ENCODE measurements around the gene TTC22. TPM values are rescaled to one million over a fixed set of nuclear protein-coding genes. Genes with fewer than 3 reads are reported as not detected.

TTC22 gene
- total RNA-seq, 1 experiment from 2014 or later, result 1.8 TPM

GRCh38 chr1:54754045-54754444 is 47.1 kb downstream of the TTC22 start:
- intact Hi-C loops (cut with micrococcal nuclease), result no loop called here
- Histone ChIP-seq H3K9ac (ENCODE audit: low read length) (no peak overlapping the region), H3K9me3 (ENCODE audit: control insufficient read depth in 1 of 2, insufficient read depth in 1 of 2, low read depth in 1 of 2, low read length in 2 of 2) (no peaks in the 10 kb centered on the region), H3K27ac (ENCODE audit: low read depth, low read length) (no peak overlapping the region), H3K79me2 (ENCODE audit: insufficient read depth, low read length) (no peaks in the 10 kb centered on the region), H3K4me3 (replicated peaks in 1 of 2; ENCODE audit: low read depth in 1 of 2, low read length in 2 of 2) (no peak overlapping the region), H3K9me2 (ENCODE audit: insufficient read depth) (no peaks in the 10 kb centered on the region), H3K27me3 (ENCODE audit: insufficient read depth, low read length) (no peaks in the 10 kb centered on the region), H3K4me2 (ENCODE audit: low read length) (no peak overlapping the region), H3K36me3 (ENCODE audit: control insufficient read depth in 1 of 2, insufficient read depth in 2 of 2, low read length in 2 of 2) (peaks cover 5 to 12% of the 10 kb centered on the region in 2 experiments; a peak in 2 of 4 replicates), H3K4me1 (ENCODE audit: control insufficient read depth in 1 of 2, insufficient read depth in 2 of 2, low read length in 2 of 2) (no peaks in the 10 kb centered on the region), H4K20me1 (ENCODE audit: insufficient read depth) (no peaks in the 10 kb centered on the region), H2AFZ (ENCODE audit: low read depth, low read length, poor library complexity, severe bottlenecking) (no peak overlapping the region)
- DNase-seq (ENCODE audit: low read depth, low spot score), result no peak
- no peak for TF ChIP-seq EGR1 (IDR thresholded peaks at IDR 0.05; ENCODE audit: low read depth)
- no peak for TF ChIP-seq POLR2AphosphoS5 (IDR thresholded peaks at IDR 0.05; ENCODE audit: low read depth, low read length)
- no peak for TF ChIP-seq FOSL1 (IDR thresholded peaks at IDR 0.05; ENCODE audit: low read depth)
- no peak for TF ChIP-seq SP1 (IDR thresholded peaks at IDR 0.05; ENCODE audit: low read depth)
- no peak for TF ChIP-seq ATF3 (IDR thresholded peaks at IDR 0.05)
- TF ChIP-seq RAD21 (IDR thresholded peaks at IDR 0.05; ENCODE audit: low read depth), result no peak
- no peak for TF ChIP-seq CTCF (IDR thresholded peaks at IDR 0.05 in 2 of 3, conservative IDR thresholded peaks at IDR 0.05 in 1 of 3; ENCODE audit: borderline replicate concordance in 1 of 3, insufficient read depth in 1 of 3, low read depth in 2 of 3, low read length in 2 of 3)
- TF ChIP-seq JUND (IDR thresholded peaks at IDR 0.05), result no peak
- no peak for TF ChIP-seq EZH2phosphoT487 (IDR thresholded peaks at IDR 0.05; ENCODE audit: borderline replicate concordance)
- ATAC-seq, result no peak
- BruUV-seq (replicated peaks), result no TSS peak
- POLR2A ChIA-PET, result no interaction called here
- CTCF ChIA-PET, result no interaction called here
- RAD21 ChIA-PET (ENCODE audit: low non-redundant PET in 1 of 2, low total read pairs in 2 of 2, uncharacterized antibody in 2 of 2, unreplicated experiment in 2 of 2), result no interaction called here

GRCh38 chr1:54751426-54751825 is 49.7 kb downstream of the TTC22 start:
- Histone ChIP-seq H3K9ac (ENCODE audit: low read length) (no peak overlapping the region), H3K4me2 (ENCODE audit: low read length) (no peak overlapping the region), H3K9me3 (ENCODE audit: control insufficient read depth in 1 of 2, insufficient read depth in 1 of 2, low read depth in 1 of 2, low read length in 2 of 2) (no peaks in the 10 kb centered on the region), H2AFZ (ENCODE audit: low read depth, low read length, poor library complexity, severe bottlenecking) (no peak overlapping the region), H3K79me2 (ENCODE audit: insufficient read depth, low read length) (no peaks in the 10 kb centered on the region), H3K36me3 (ENCODE audit: control insufficient read depth in 1 of 2, insufficient read depth in 2 of 2, low read length in 2 of 2) (no peaks in the 10 kb centered on the region), H3K27ac (ENCODE audit: low read depth, low read length) (no peak overlapping the region), H4K20me1 (ENCODE audit: insufficient read depth) (no peaks in the 10 kb centered on the region), H3K4me1 (ENCODE audit: control insufficient read depth in 1 of 2, insufficient read depth in 2 of 2, low read length in 2 of 2) (no peaks in the 10 kb centered on the region), H3K27me3 (ENCODE audit: insufficient read depth, low read length) (no peaks in the 10 kb centered on the region), H3K4me3 (replicated peaks in 1 of 2; ENCODE audit: low read depth in 1 of 2, low read length in 2 of 2) (no peak overlapping the region), H3K9me2 (ENCODE audit: insufficient read depth) (no peaks in the 10 kb centered on the region)
- ATAC-seq, result no peak
- BruUV-seq (replicated peaks), result no TSS peak
- ChIA-PET CTCF (no interaction called here), RAD21 (ENCODE audit: low non-redundant PET in 1 of 2, low total read pairs in 2 of 2, uncharacterized antibody in 2 of 2, unreplicated experiment in 2 of 2) (no interaction called here), POLR2A (no interaction called here)
- no peak for DNase-seq (ENCODE audit: low read depth, low spot score)
- intact Hi-C loops (cut with micrococcal nuclease), result no loop called here
- TF ChIP-seq SRF (IDR thresholded peaks at IDR 0.05; ENCODE audit: low read depth) (no peak), SP1 (IDR thresholded peaks at IDR 0.05; ENCODE audit: low read depth) (no peak), REST (IDR thresholded peaks at IDR 0.05; ENCODE audit: low read depth) (no peak), CTCF (IDR thresholded peaks at IDR 0.05 in 2 of 3, conservative IDR thresholded peaks at IDR 0.05 in 1 of 3; ENCODE audit: borderline replicate concordance in 1 of 3, insufficient read depth in 1 of 3, low read depth in 2 of 3, low read length in 2 of 3) (no peak), POLR2A (IDR thresholded peaks at IDR 0.05; ENCODE audit: borderline replicate concordance, extremely low read depth, insufficient read depth, insufficient read length) (no peak), TCF7L2 (IDR thresholded peaks at IDR 0.05; ENCODE audit: borderline replicate concordance, extremely low read depth, insufficient read depth, insufficient read length) (no peak), EZH2 (IDR thresholded peaks at IDR 0.05) (no peak)
